HepG2 (cell line): Measurements from ENCODE around the gene EARS2. TPM values are rescaled to one million over a fixed set of nuclear protein-coding genes. Genes with fewer than 3 reads are reported as not detected.
A peak's percentile ranks its signal among the peaks of the same experiment; 100 is the strongest.

ENCODE experiments used
- AHR ChIP-seq: IDR thresholded peaks from 2 replicates; pipeline ENCODE4 v1.6.1; 2018; ENCODE audit warnings: missing genetic modification reagents, missing compliant biosample characterization
- ATF7-NPFF ChIP-seq: sonication (generic); formaldehyde crosslinking; IDR thresholded peaks from 2 replicates; pipeline ENCODE4 v1.8.1; 2023; ENCODE audit warnings: mild to moderate bottlenecking, low read depth, missing genetic modification reagents, moderate library complexity
- CBX5 ChIP-seq: sonication (generic); formaldehyde crosslinking; IDR thresholded peaks from 2 replicates; pipeline ENCODE4 v1.4.0; 2020; ENCODE audit warnings: missing genetic modification reagents, borderline replicate concordance
- CCDC6 ChIP-seq: sonication (generic); formaldehyde crosslinking; IDR thresholded peaks from 2 replicates; pipeline ENCODE4 v1.8.1; 2022; ENCODE audit warnings: mild to moderate bottlenecking, missing genetic modification reagents, moderate library complexity
- HMGXB3 ChIP-seq: sonication (generic); formaldehyde crosslinking; IDR thresholded peaks from 2 replicates; pipeline ENCODE4 v1.4.0; 2020; ENCODE audit warnings: missing genetic modification reagents, borderline replicate concordance
- KDM2A ChIP-seq: sonication (generic); formaldehyde crosslinking; IDR thresholded peaks from 2 replicates; pipeline ENCODE4 v1.4.0; 2020; ENCODE audit warnings: low read depth, missing genetic modification reagents, borderline replicate concordance
- NR2F1 ChIP-seq, 2 experiments: fragments of 450-650 bp in 1 of 2; formaldehyde crosslinking in 1 of 2; IDR thresholded peaks; 2 replicates each; pipeline versions ENCODE4 v1.5.0 to v1.6.1; 2016 to 2020; ENCODE audit warnings: mild to moderate bottlenecking in 1 of 2, missing compliant biosample characterization in 1 of 2, missing genetic modification reagents in 1 of 2, moderate library complexity in 1 of 2
- PBX3 ChIP-seq: sonication (generic); formaldehyde crosslinking; IDR thresholded peaks from 2 replicates; pipeline ENCODE4 v1.8.1; 2023; ENCODE audit warnings: missing genetic modification reagents, inconsistent platforms, borderline replicate concordance
- PHB2 ChIP-seq: fragments of 450-650 bp; IDR thresholded peaks from 2 replicates; pipeline ENCODE4 v1.6.1; 2018; ENCODE audit not compliant: partially characterized antibody
- PPARG ChIP-seq: conservative IDR thresholded peaks from 2 replicates; pipeline ENCODE4 v1.6.1; 2016; ENCODE audit warnings: missing biosample characterization, missing genetic modification reagents
- ZBTB20 ChIP-seq: sonication (generic); formaldehyde crosslinking; IDR thresholded peaks from 2 replicates; pipeline ENCODE4 v1.8.1; 2023; ENCODE audit warnings: missing genetic modification reagents, low read depth, mild to moderate bottlenecking, borderline replicate concordance
- ZC3H13 ChIP-seq: sonication (generic); formaldehyde crosslinking; IDR thresholded peaks from 2 replicates; pipeline ENCODE4 v1.8.1; 2023; ENCODE audit warnings: mild to moderate bottlenecking, missing genetic modification reagents, moderate library complexity
- ZFP36 ChIP-seq: fragments of 150-350 bp; IDR thresholded peaks from 2 replicates; pipeline ENCODE4 v1.6.1; 2018; ENCODE audit warnings: borderline replicate concordance, low read length, low read depth; ENCODE audit not compliant: partially characterized antibody
- ZFP82 ChIP-seq: sonication (generic); formaldehyde crosslinking; IDR thresholded peaks from 2 replicates; pipeline ENCODE4 v1.5.1; 2020; ENCODE audit warnings: mild to moderate bottlenecking, missing genetic modification reagents, borderline replicate concordance
- ZMAT5 ChIP-seq: sonication (generic); formaldehyde crosslinking; IDR thresholded peaks from 2 replicates; pipeline ENCODE4 v1.5.0; 2020; ENCODE audit warnings: mild to moderate bottlenecking, low read depth, missing genetic modification reagents, borderline replicate concordance
- ZNF20 ChIP-seq: sonication (generic); formaldehyde crosslinking; IDR thresholded peaks from 2 replicates; pipeline ENCODE4 v1.4.0; 2020; ENCODE audit warnings: mild to moderate bottlenecking, moderate library complexity, missing genetic modification reagents
- ZNF446 ChIP-seq: sonication (generic); formaldehyde crosslinking; IDR thresholded peaks from 2 replicates; pipeline ENCODE4 v1.5.0; 2020; ENCODE audit warnings: mild to moderate bottlenecking, missing genetic modification reagents
- ZNF501 ChIP-seq: sonication (generic); formaldehyde crosslinking; IDR thresholded peaks from 2 replicates; pipeline ENCODE4 v1.5.1; 2020; ENCODE audit warnings: mild to moderate bottlenecking, moderate library complexity, missing genetic modification reagents
- ZNF503 ChIP-seq: sonication (generic); formaldehyde crosslinking; IDR thresholded peaks from 2 replicates; pipeline ENCODE4 v1.4.0; 2020; ENCODE audit warnings: missing genetic modification reagents
- ZNF792 ChIP-seq: IDR thresholded peaks from 2 replicates; pipeline ENCODE4 v1.6.1; 2016
- polyA plus RNA-seq, 8 experiments: library from polyadenylated mRNA; depleted of rRNA in 3 of 8; stranded (reverse) in 7 of 8; unstranded in 1 of 8; fragments of >200 nt; fragmentation: Illumina TruSeq in 4 of 8; extraction: Trizol in 4 of 8; gene quantifications; 2 replicates each; pipeline versions ENCODE4 v1.2.1 to v1.2.3, GENCODE V29; 2011 to 2016; ENCODE audit warnings: low read depth in 4 of 8, missing spikeins in 1 of 8, mixed read lengths in 1 of 8; ENCODE audit not compliant: insufficient read depth in 1 of 8
- total RNA-seq, 5 experiments: library from RNA; depleted of rRNA; stranded (reverse); fragments of >200 nt; fragmentation: Illumina TruSeq; extraction: Trizol; gene quantifications; 2 replicates each; pipeline ENCODE4 v1.2.3, GENCODE V29; 2016; ENCODE audit warnings: low read depth in 1 of 5

The EARS2 gene
- total and polyA plus RNA-seq, 2 of the 13 experiments (the other 11 are each of a cell fraction or from before 2014, with no cell fraction given) = 49.4 to 80.4 TPM

GRCh38 chr16:23510164-23510914 is 46.8 kb downstream of the EARS2 start, which contains the start of gene GGA2 (continued):
- TF ChIP-seq PBX3 (CRISPR knock-in tag) (peak; percentile 72; the same call in 1 of the 2 replicates), ZNF503 (CRISPR knock-in tag) (peak; percentile 73; the same call in 1 of the 2 replicates), NR2F1 (CRISPR knock-in tag; IDR thresholded peaks at IDR 0.05) (peak in 1 of 2 experiments; percentile 29; a peak in 1 of 4 replicates), ZFP36 (no peak), HMGXB3 (CRISPR knock-in tag) (peak; percentile 81; the same call in 1 of the 2 replicates), ZBTB20 (CRISPR knock-in tag) (no peak), CCDC6 (CRISPR knock-in tag) (peak; percentile 91), ZFP82 (peak; percentile 89; the same call in 1 of the 2 replicates), CBX5 (CRISPR knock-in tag) (0 out of 2 replicates have a peak, but pooled peaks have one; percentile 17), ZC3H13 (CRISPR knock-in tag) (peak; percentile 92), KDM2A (CRISPR knock-in tag) (peak; percentile 100), AHR (CRISPR knock-in tag) (0 out of 2 replicates have a peak, but pooled peaks have one; percentile 65), ZNF20 (CRISPR knock-in tag) (no peak), ZMAT5 (no peak; the same call in 1 of the 2 replicates), PPARG (peak; percentile 71), ZNF446 (peak; percentile 99), ZNF792 (CRISPR knock-in tag) (peak; percentile 96), ATF7-NPFF (CRISPR knock-in tag) (peak; percentile 99), ZNF501 (CRISPR knock-in tag) (peak; percentile 76), PHB2 (no peak)
